ENCODE results near the gene NIM1K. TPM values are rescaled to one million over a fixed set of nuclear protein-coding genes. Genes with fewer than 3 reads are reported as not detected.
"Not testable (repeated sequence)": the region's sequence is repeated elsewhere in the genome, so short reads cannot be mapped to it uniquely, and the experiment has no call there.

NIM1K gene
- total RNA-seq, 1 donor from 2014 or later = not detected

DNA sequence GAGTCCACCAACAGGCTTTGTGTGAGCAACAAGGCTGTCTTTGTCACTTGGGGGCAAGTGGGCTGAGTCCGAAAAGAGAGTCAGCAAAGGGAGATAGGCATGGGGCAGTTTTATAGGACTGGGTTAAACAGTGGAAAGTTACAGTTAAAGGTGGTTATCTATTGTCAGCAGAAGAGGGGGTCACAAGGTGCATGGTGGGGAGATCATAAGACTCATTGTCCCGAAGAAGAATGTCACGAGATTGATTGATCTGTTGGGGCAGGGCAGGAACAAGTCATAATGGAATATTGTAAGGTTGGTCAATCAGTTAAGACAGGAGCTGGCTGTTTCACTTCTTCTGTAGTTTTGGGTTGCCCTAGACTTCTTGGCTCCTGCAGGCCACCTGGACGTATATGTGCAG lies 128.8 kb downstream of the NIM1K start:
- no peak for DNase-seq (ENCODE audit: extremely low spot score in 2 of 2)
- intact Hi-C loops (cut with DNase I) = no loop called here

DNA sequence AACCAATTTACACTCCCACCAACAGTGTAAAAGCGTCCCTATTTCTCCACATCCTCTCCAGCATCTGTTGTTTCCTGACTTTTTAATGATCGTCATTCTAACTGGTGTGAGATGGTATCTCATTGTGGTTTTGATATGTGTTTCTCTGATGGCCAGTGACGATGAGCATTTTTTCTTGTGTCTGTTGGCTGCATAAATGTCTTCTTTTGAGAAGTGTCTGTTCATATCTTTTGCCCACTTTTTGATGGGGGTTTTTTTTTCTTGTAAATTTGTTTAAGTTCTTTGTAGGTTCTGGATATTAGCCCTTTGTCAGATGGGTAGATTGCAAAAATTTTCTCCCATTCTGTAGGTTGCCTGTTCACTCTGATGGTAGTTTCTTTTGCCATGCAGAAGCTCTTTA lies 131.5 kb downstream of the NIM1K start:
- DNase-seq (ENCODE audit: extremely low spot score in 2 of 2); H3K27ac ChIP-seq; H3K4me1 ChIP-seq; H3K9me3 ChIP-seq; intact Hi-C loops (cut with DNase I); H3K4me3 ChIP-seq; H3K27me3 ChIP-seq; H3K36me3 ChIP-seq: not testable (repeated sequence)

More for the DNA sequence above, 128.8 kb downstream of the NIM1K start:
- H3K9me3 ChIP-seq = no peaks in the 10 kb centered on the region
- H3K27ac ChIP-seq = no peak overlapping the region
- no peaks in the 10 kb centered on the region for H3K4me1 ChIP-seq
- H3K27me3 ChIP-seq = no peaks in the 10 kb centered on the region
- TF ChIP-seq POLR2AphosphoS5 (IDR thresholded peaks at IDR 0.05; ENCODE audit: insufficient read depth in 1 of 2, low read depth in 1 of 2) = no peak
- TF ChIP-seq POLR2A (IDR thresholded peaks at IDR 0.05) = no peak
- TF ChIP-seq, protein P1, sequence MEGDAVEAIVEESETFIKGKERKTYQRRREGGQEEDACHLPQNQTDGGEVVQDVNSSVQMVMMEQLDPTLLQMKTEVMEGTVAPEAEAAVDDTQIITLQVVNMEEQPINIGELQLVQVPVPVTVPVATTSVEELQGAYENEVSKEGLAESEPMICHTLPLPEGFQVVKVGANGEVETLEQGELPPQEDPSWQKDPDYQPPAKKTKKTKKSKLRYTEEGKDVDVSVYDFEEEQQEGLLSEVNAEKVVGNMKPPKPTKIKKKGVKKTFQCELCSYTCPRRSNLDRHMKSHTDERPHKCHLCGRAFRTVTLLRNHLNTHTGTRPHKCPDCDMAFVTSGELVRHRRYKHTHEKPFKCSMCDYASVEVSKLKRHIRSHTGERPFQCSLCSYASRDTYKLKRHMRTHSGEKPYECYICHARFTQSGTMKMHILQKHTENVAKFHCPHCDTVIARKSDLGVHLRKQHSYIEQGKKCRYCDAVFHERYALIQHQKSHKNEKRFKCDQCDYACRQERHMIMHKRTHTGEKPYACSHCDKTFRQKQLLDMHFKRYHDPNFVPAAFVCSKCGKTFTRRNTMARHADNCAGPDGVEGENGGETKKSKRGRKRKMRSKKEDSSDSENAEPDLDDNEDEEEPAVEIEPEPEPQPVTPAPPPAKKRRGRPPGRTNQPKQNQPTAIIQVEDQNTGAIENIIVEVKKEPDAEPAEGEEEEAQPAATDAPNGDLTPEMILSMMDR (IDR thresholded peaks at IDR 0.05) = no peak
- H3K4me3 ChIP-seq = no peak overlapping the region
- no peaks in the 10 kb centered on the region for H3K36me3 ChIP-seq

DNA sequence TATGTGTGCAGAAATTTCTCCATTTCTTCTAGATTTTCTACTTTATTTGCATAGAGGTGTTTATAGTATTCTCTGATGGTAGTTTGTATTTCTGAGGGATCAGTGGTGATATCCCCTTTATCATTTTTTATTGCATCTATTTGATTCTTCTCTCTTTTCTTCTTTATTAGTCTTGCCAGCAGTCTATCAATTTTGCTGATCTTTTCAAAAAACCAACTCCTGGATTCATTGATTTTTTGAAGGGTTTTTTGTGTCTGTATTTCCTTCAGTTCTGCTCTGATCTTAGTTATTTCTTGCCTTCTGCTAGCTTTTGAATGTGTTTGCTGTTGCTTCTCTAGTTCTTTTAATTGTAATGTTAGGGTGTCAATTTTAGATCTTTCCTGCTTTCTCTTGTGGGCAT lies 133.6 kb downstream of the NIM1K start:
- H3K27me3 ChIP-seq; H3K9me3 ChIP-seq; H3K4me3 ChIP-seq; intact Hi-C loops (cut with DNase I); H3K4me1 ChIP-seq; DNase-seq (ENCODE audit: extremely low spot score in 2 of 2); H3K27ac ChIP-seq; H3K36me3 ChIP-seq: not testable (repeated sequence)

Small RNA genes within 50 kb of the gene (small RNA-seq; reads per million reads assigned to genes)
- gene AC106800.4 = not detected

Other genes starting within 250 kb of the NIM1K start
- gene ANXA2R, start 151.9 kb upstream of the NIM1K start, total RNA-seq = 10.6 TPM
- 44.4 TPM for gene ZNF131, start 71.3 kb upstream of the NIM1K start, total RNA-seq
- 68.0 TPM for gene HMGCS1, start 121.2 kb downstream of the NIM1K start, total RNA-seq
- 0.74 TPM for gene CCL28, start 220.2 kb downstream of the NIM1K start, total RNA-seq

Measured in vagina (tissue), 2 donors.